Liver (tissue), 10 donors: Measurements from ENCODE around the gene RAD51C. TPM values are rescaled to one million over a fixed set of nuclear protein-coding genes. Genes with fewer than 3 reads are reported as not detected.

Source experiments
- DNase-seq: peaks from one replicate; pipeline ENCODE4 v3.0.0-alpha.2; 2017; ENCODE audit warnings: low spot score
- H3K27ac ChIP-seq, 2 donors: one replicate each; pipeline ENCODE4 v1.7.0; 2013; ENCODE audit warnings: inconsistent platforms in 2 of 2, low read length in 2 of 2, control low read depth in 1 of 2, low read depth in 1 of 2, mild to moderate bottlenecking in 1 of 2
- H3K27me3 ChIP-seq, 4 donors: one replicate each; pipeline versions ENCODE4 v1.6.1 to v1.7.0; 2013; ENCODE audit warnings: low read length in 3 of 4, inconsistent platforms in 1 of 4, mild to moderate bottlenecking in 1 of 4, moderate library complexity in 1 of 4; ENCODE audit not compliant: control insufficient read depth in 4 of 4, insufficient read depth in 4 of 4
- H3K36me3 ChIP-seq, 4 donors: one replicate each; pipeline versions ENCODE4 v1.6.1 to v1.7.0; 2013; ENCODE audit warnings: low read length in 3 of 4, mild to moderate bottlenecking in 3 of 4, low read depth in 1 of 4, moderate library complexity in 1 of 4; ENCODE audit not compliant: control insufficient read depth in 4 of 4, insufficient read depth in 3 of 4
- H3K4me1 ChIP-seq, 4 donors: one replicate each; pipeline versions ENCODE4 v1.6.1 to v1.7.0; 2013; ENCODE audit warnings: low read length in 3 of 4, mild to moderate bottlenecking in 3 of 4, moderate library complexity in 1 of 4; ENCODE audit not compliant: control insufficient read depth in 4 of 4, insufficient read depth in 4 of 4
- H3K4me3 ChIP-seq, 3 donors: one replicate each; pipeline versions ENCODE4 v1.6.1 to v1.7.0; 2013; ENCODE audit warnings: low read length in 3 of 3, control low read depth in 1 of 3, low read depth in 1 of 3, mild to moderate bottlenecking in 1 of 3
- H3K9ac ChIP-seq, 2 donors: one replicate each; pipeline ENCODE4 v1.7.0; 2013; ENCODE audit warnings: low read length in 2 of 2, mild to moderate bottlenecking in 2 of 2, moderate library complexity in 2 of 2, control low read depth in 1 of 2, low read depth in 1 of 2
- H3K9me3 ChIP-seq, 4 donors: one replicate each; pipeline versions ENCODE4 v1.6.1 to v1.7.0; 2013; ENCODE audit warnings: low read length in 3 of 4; ENCODE audit not compliant: control insufficient read depth in 4 of 4
- EGR1 ChIP-seq, 2 donors: IDR thresholded peaks; 2 replicates each; pipeline ENCODE4 v1.6.1; 2016 to 2018; ENCODE audit warnings: antibody characterized with exemption in 2 of 2, low read depth in 2 of 2
- FOXA1 ChIP-seq: IDR thresholded peaks from 2 replicates; pipeline ENCODE4 v1.6.1; 2016; ENCODE audit warnings: antibody characterized with exemption
- FOXA2 ChIP-seq: IDR thresholded peaks from 2 replicates; pipeline ENCODE4 v1.6.1; 2016; ENCODE audit warnings: antibody characterized with exemption
- GABPA ChIP-seq, 2 donors: IDR thresholded peaks in 1 of 2; conservative IDR thresholded peaks in 1 of 2; 2 replicates each; pipeline ENCODE4 v1.6.1; 2016; ENCODE audit warnings: antibody characterized with exemption in 2 of 2, mild to moderate bottlenecking in 1 of 2, moderate library complexity in 1 of 2
- HNF4A ChIP-seq, 2 donors: conservative IDR thresholded peaks; 2 replicates each; pipeline ENCODE4 v1.6.1; 2016; ENCODE audit warnings: antibody characterized with exemption in 2 of 2, mild to moderate bottlenecking in 2 of 2
- HNF4G ChIP-seq: IDR thresholded peaks from 2 replicates; pipeline ENCODE4 v1.6.1; 2016; ENCODE audit warnings: antibody characterized with exemption
- JUND ChIP-seq, 2 donors: IDR thresholded peaks; 2 replicates each; pipeline ENCODE4 v1.6.1; 2016; ENCODE audit warnings: antibody characterized with exemption in 2 of 2
- NR2F2 ChIP-seq: IDR thresholded peaks from 2 replicates; pipeline ENCODE4 v1.6.1; 2016; ENCODE audit warnings: antibody characterized with exemption
- RAD21 ChIP-seq, 2 donors: IDR thresholded peaks; 2 replicates each; pipeline ENCODE4 v1.6.1; 2016; ENCODE audit warnings: antibody characterized with exemption in 2 of 2, mild to moderate bottlenecking in 2 of 2
- RXRA ChIP-seq, 2 donors: IDR thresholded peaks; 2 replicates each; pipeline ENCODE4 v1.6.1; 2017 to 2018; ENCODE audit warnings: antibody characterized with exemption in 2 of 2, mild to moderate bottlenecking in 1 of 2
- SP1 ChIP-seq: IDR thresholded peaks from 2 replicates; pipeline ENCODE4 v1.6.1; 2018; ENCODE audit warnings: antibody characterized with exemption, mild to moderate bottlenecking
- TAF1 ChIP-seq: conservative IDR thresholded peaks from 2 replicates; pipeline ENCODE4 v1.6.1; 2016; ENCODE audit warnings: antibody characterized with exemption, mild to moderate bottlenecking
- YY1 ChIP-seq: IDR thresholded peaks from 2 replicates; pipeline ENCODE4 v1.6.1; 2016; ENCODE audit warnings: antibody characterized with exemption, mild to moderate bottlenecking
- WGBS: extraction: QIAGEN DNeasy Blood & Tissue Kit; methylation state at CpG from one replicate; pipeline ENCODE4 v1.1.7; 2013; 5-methylcytosine and 5-hydroxymethylcytosine counted together
- polyA plus RNA-seq, 2 donors: library from polyadenylated mRNA; stranded (reverse) in 1 of 2; unstranded in 1 of 2; fragments of 200-250 nt in 1 of 2; fragments of >200 nt in 1 of 2; fragmentation: Nextera tagmentation in 1 of 2; extraction: Ambion mirVana in 1 of 2; gene quantifications; one replicate each; pipeline versions ENCODE4 v1.2.1 to v1.2.3, GENCODE V29; 2013 to 2015
- small RNA-seq: library from RNA; depleted of rRNA; stranded (forward); fragments of <200 nt; gene quantifications from one replicate; pipeline ENCODE3, GENCODE V24; 2014
- total RNA-seq, 2 donors: library from RNA; depleted of rRNA; stranded (reverse); fragments of >200 nt; gene quantifications; one replicate each; pipeline ENCODE4 v1.2.3, GENCODE V29; 2014
- TF ChIP-seq, protein P1 (sequence below): IDR thresholded peaks from 2 replicates; pipeline ENCODE4 v1.6.1; 2016; ENCODE audit warnings: antibody characterized with exemption, mild to moderate bottlenecking
- TF ChIP-seq, protein P2 (sequence below): IDR thresholded peaks from 2 replicates; pipeline ENCODE4 v1.6.1; 2016; ENCODE audit warnings: antibody characterized with exemption
- TF ChIP-seq, protein P3 (sequence below): IDR thresholded peaks from 2 replicates; pipeline ENCODE4 v1.6.1; 2016; ENCODE audit warnings: antibody characterized with exemption
- TF ChIP-seq, protein P4 (sequence below): IDR thresholded peaks from 2 replicates; pipeline ENCODE4 v1.6.1; 2016; ENCODE audit warnings: antibody characterized with exemption
- TF ChIP-seq, protein P5 (sequence below): fragments of 150-350 bp; IDR thresholded peaks from 2 replicates; pipeline ENCODE4 v1.5.1; 2017; ENCODE audit warnings: improper control_type of control experiment, low read depth, low read length; ENCODE audit not compliant: missing input control
- donor health status: healthy.
- donor health status: healthy.
- donor health status: healthy.
- donor health status: healthy.
- donor health status: healthy.

The RAD51C gene
- total and polyA plus RNA-seq, 4 donors = 6.9 to 22.2 (median 12.5) TPM

DNA sequence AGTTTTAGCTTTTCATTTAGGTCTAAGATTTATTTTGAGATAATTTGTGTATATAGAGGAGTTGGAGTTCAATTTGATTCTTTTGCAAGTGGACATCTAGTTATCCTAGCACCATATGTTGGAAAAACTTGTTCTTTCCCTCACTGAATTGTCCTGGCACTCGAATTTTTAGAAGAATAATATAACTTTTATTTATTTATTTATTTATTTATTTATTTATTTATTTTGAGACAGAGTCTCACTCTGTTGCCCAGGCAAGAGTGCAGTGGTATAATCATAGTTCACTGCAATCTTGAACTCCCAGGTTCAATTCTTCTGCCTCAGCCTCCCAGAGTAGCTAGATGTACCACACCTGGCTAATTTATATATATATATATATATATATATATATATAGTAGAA lies 92.7 kb downstream of the RAD51C start:
- no peaks in the 10 kb centered on the region for H3K36me3 ChIP-seq
- no peaks in the 10 kb centered on the region for H3K4me1 ChIP-seq
- no peak overlapping the region for H3K27ac ChIP-seq
- no peak for DNase-seq
- H3K9ac ChIP-seq = no peak overlapping the region
- H3K27me3 ChIP-seq = no peaks in the 10 kb centered on the region
- H3K4me3 ChIP-seq = no peak overlapping the region
- 51% methylated on average over 1 of the region's 1 CpG for WGBS
- TF ChIP-seq EGR1 (IDR thresholded peaks at IDR 0.05; ENCODE audit: low read depth in 2 of 2) = no peak
- no peak for TF ChIP-seq NR2F2
- no peak for TF ChIP-seq TAF1
- no peak for TF ChIP-seq HNF4A (conservative IDR thresholded peaks at IDR 0.05)
- TF ChIP-seq HNF4G = no peak
- TF ChIP-seq RAD21 (IDR thresholded peaks at IDR 0.05) = no peak
- TF ChIP-seq, protein P1, sequence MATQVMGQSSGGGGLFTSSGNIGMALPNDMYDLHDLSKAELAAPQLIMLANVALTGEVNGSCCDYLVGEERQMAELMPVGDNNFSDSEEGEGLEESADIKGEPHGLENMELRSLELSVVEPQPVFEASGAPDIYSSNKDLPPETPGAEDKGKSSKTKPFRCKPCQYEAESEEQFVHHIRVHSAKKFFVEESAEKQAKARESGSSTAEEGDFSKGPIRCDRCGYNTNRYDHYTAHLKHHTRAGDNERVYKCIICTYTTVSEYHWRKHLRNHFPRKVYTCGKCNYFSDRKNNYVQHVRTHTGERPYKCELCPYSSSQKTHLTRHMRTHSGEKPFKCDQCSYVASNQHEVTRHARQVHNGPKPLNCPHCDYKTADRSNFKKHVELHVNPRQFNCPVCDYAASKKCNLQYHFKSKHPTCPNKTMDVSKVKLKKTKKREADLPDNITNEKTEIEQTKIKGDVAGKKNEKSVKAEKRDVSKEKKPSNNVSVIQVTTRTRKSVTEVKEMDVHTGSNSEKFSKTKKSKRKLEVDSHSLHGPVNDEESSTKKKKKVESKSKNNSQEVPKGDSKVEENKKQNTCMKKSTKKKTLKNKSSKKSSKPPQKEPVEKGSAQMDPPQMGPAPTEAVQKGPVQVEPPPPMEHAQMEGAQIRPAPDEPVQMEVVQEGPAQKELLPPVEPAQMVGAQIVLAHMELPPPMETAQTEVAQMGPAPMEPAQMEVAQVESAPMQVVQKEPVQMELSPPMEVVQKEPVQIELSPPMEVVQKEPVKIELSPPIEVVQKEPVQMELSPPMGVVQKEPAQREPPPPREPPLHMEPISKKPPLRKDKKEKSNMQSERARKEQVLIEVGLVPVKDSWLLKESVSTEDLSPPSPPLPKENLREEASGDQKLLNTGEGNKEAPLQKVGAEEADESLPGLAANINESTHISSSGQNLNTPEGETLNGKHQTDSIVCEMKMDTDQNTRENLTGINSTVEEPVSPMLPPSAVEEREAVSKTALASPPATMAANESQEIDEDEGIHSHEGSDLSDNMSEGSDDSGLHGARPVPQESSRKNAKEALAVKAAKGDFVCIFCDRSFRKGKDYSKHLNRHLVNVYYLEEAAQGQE = no peak
- no peak for TF ChIP-seq JUND (IDR thresholded peaks at IDR 0.05)
- TF ChIP-seq, protein P2, sequence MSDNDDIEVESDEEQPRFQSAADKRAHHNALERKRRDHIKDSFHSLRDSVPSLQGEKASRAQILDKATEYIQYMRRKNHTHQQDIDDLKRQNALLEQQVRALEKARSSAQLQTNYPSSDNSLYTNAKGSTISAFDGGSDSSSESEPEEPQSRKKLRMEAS = no peak
- TF ChIP-seq GABPA (IDR thresholded peaks at IDR 0.05 in 1 of 2, conservative IDR thresholded peaks at IDR 0.05 in 1 of 2) = no peak
- TF ChIP-seq, protein P3, sequence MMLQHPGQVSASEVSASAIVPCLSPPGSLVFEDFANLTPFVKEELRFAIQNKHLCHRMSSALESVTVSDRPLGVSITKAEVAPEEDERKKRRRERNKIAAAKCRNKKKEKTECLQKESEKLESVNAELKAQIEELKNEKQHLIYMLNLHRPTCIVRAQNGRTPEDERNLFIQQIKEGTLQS = no peak
- no peak for TF ChIP-seq SP1
- no peak for TF ChIP-seq FOXA1
- no peak for TF ChIP-seq FOXA2
- TF ChIP-seq YY1 = no peak
- TF ChIP-seq, protein P4, sequence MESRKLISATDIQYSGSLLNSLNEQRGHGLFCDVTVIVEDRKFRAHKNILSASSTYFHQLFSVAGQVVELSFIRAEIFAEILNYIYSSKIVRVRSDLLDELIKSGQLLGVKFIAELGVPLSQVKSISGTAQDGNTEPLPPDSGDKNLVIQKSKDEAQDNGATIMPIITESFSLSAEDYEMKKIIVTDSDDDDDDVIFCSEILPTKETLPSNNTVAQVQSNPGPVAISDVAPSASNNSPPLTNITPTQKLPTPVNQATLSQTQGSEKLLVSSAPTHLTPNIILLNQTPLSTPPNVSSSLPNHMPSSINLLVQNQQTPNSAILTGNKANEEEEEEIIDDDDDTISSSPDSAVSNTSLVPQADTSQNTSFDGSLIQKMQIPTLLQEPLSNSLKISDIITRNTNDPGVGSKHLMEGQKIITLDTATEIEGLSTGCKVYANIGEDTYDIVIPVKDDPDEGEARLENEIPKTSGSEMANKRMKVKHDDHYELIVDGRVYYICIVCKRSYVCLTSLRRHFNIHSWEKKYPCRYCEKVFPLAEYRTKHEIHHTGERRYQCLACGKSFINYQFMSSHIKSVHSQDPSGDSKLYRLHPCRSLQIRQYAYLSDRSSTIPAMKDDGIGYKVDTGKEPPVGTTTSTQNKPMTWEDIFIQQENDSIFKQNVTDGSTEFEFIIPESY = no peak
- TF ChIP-seq, protein P5, sequence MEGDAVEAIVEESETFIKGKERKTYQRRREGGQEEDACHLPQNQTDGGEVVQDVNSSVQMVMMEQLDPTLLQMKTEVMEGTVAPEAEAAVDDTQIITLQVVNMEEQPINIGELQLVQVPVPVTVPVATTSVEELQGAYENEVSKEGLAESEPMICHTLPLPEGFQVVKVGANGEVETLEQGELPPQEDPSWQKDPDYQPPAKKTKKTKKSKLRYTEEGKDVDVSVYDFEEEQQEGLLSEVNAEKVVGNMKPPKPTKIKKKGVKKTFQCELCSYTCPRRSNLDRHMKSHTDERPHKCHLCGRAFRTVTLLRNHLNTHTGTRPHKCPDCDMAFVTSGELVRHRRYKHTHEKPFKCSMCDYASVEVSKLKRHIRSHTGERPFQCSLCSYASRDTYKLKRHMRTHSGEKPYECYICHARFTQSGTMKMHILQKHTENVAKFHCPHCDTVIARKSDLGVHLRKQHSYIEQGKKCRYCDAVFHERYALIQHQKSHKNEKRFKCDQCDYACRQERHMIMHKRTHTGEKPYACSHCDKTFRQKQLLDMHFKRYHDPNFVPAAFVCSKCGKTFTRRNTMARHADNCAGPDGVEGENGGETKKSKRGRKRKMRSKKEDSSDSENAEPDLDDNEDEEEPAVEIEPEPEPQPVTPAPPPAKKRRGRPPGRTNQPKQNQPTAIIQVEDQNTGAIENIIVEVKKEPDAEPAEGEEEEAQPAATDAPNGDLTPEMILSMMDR = no peak
- TF ChIP-seq RXRA (IDR thresholded peaks at IDR 0.05) = no peak
- H3K9me3 ChIP-seq = no peaks in the 10 kb centered on the region

Small RNA genes within 50 kb of the gene (small RNA-seq; reads per million reads assigned to genes)
- not detected for gene AC011195.1
- not detected for gene AC025521.1
- gene RF00017 = not detected
- not detected for gene RNU1-108P
- gene RNU1-52P = not detected
- not detected for gene RNU1-85P

Other genes starting within 250 kb of the RAD51C start
- gene HSF5, start 204.2 kb upstream of the RAD51C start, total RNA-seq = under 1 TPM; 0.09 to 0.17 TPM
- gene HSF5, start 204.2 kb upstream of the RAD51C start, polyA plus RNA-seq = not detected
- gene MTMR4, start 178.0 kb upstream of the RAD51C start, total RNA-seq = 10 to 100 TPM; 39.8 to 70.1 TPM
- gene MTMR4, start 178.0 kb upstream of the RAD51C start, polyA plus RNA-seq = 10 to 100 TPM; 17.2 to 20.0 TPM
- under 1 TPM; 0.14 to 0.17 TPM for gene TEX14, start 557 bp upstream of the RAD51C start, total RNA-seq
- gene TEX14, start 557 bp upstream of the RAD51C start, polyA plus RNA-seq = under 1 TPM; 0.01 to 0.13 TPM
- under 1 TPM in 1 of 2 donors, not detected in 1; 0.25 TPM for gene PPM1E, start 63.3 kb downstream of the RAD51C start, total RNA-seq
- under 1 TPM; 0.50 to 0.61 TPM for gene PPM1E, start 63.3 kb downstream of the RAD51C start, polyA plus RNA-seq